ENCODE measurements around the gene PCP4.

Gene PCP4

GRCh38 chr21:39915881-39916280, 48.6 kb downstream of the PCP4 start:
- in situ Hi-C loops (cut with MboI; ENCODE audit: low sequenced_read_pairs): no loop called here

GRCh38 chr21:39918558-39918957, 51.3 kb downstream of the PCP4 start:
- in situ Hi-C loops (cut with MboI; ENCODE audit: low sequenced_read_pairs): no loop called here

- in situ Hi-C loops (cut with MboI; ENCODE audit: low sequenced_read_pairs): no loop called here
These were observed 56.2 kb downstream of the PCP4 start for GRCh38 chr21:39923476-39923875.

GRCh38 chr21:39924577-39925308, 57.5 kb downstream of the PCP4 start:
- in situ Hi-C loops (cut with MboI; ENCODE audit: low sequenced_read_pairs): no loop called here

- in situ Hi-C loops (cut with MboI; ENCODE audit: low sequenced_read_pairs): no loop called here
These were observed 60.2 kb downstream of the PCP4 start for GRCh38 chr21:39927304-39927886.

- in situ Hi-C loops (cut with MboI; ENCODE audit: low sequenced_read_pairs): no loop called here
These were observed 65.1 kb downstream of the PCP4 start for GRCh38 chr21:39932335-39932734.

- in situ Hi-C loops (cut with MboI; ENCODE audit: low sequenced_read_pairs): no loop called here
These were observed 67.7 kb downstream of the PCP4 start for GRCh38 chr21:39934895-39935294.

- in situ Hi-C loops (cut with MboI; ENCODE audit: low sequenced_read_pairs): no loop called here
These were observed 68.5 kb downstream of the PCP4 start for GRCh38 chr21:39935716-39936115.

GRCh38 chr21:39938086-39938625, 70.9 kb downstream of the PCP4 start:
- in situ Hi-C loops (cut with MboI; ENCODE audit: low sequenced_read_pairs): no loop called here

GRCh38 chr21:39946199-39946598, 79.0 kb downstream of the PCP4 start:
- in situ Hi-C loops (cut with MboI; ENCODE audit: low sequenced_read_pairs): no loop called here

- in situ Hi-C loops (cut with MboI; ENCODE audit: low sequenced_read_pairs): no loop called here
These were observed 79.8 kb downstream of the PCP4 start for GRCh38 chr21:39947031-39947430.

GRCh38 chr21:39951183-39952101, 84.2 kb downstream of the PCP4 start:
- in situ Hi-C loops (cut with MboI; ENCODE audit: low sequenced_read_pairs): no loop called here

GRCh38 chr21:39952265-39952664, 85.0 kb downstream of the PCP4 start:
- in situ Hi-C loops (cut with MboI; ENCODE audit: low sequenced_read_pairs): no loop called here

- in situ Hi-C loops (cut with MboI; ENCODE audit: low sequenced_read_pairs): no loop called here
These were observed 87.3 kb downstream of the PCP4 start for GRCh38 chr21:39954570-39954969.

- in situ Hi-C loops (cut with MboI; ENCODE audit: low sequenced_read_pairs): no loop called here
These were observed 88.1 kb downstream of the PCP4 start for GRCh38 chr21:39955326-39955725.

GRCh38 chr21:39956586-39956985, 89.3 kb downstream of the PCP4 start:
- in situ Hi-C loops (cut with MboI; ENCODE audit: low sequenced_read_pairs): no loop called here

GRCh38 chr21:39958731-39959130, 91.5 kb downstream of the PCP4 start:
- in situ Hi-C loops (cut with MboI; ENCODE audit: low sequenced_read_pairs): no loop called here

GRCh38 chr21:39961251-39961650, 94.0 kb downstream of the PCP4 start:
- in situ Hi-C loops (cut with MboI; ENCODE audit: low sequenced_read_pairs): no loop called here

GRCh38 chr21:39965026-39965425, 97.8 kb downstream of the PCP4 start:
- in situ Hi-C loops (cut with MboI; ENCODE audit: low sequenced_read_pairs): no loop called here

- in situ Hi-C loops (cut with MboI; ENCODE audit: low sequenced_read_pairs): no loop called here
These were observed 99.5 kb downstream of the PCP4 start for GRCh38 chr21:39966786-39967185.

- in situ Hi-C loops (cut with MboI; ENCODE audit: low sequenced_read_pairs): no loop called here
These were observed 100.8 kb downstream of the PCP4 start for GRCh38 chr21:39968010-39968409.

Measured in hTERT RPE-1 (cell line).